Muscle of leg (tissue), 11 donors: Measurements from ENCODE around the gene UBTD1. TPM values are rescaled to one million over a fixed set of nuclear protein-coding genes. Genes with fewer than 3 reads are reported as not detected.

Source experiments
- DNase-seq: peaks from one replicate; pipeline ENCODE4 v3.0.0; 2013
- H3K27ac ChIP-seq: one replicate; pipeline ENCODE4 v1.5.1; 2013; ENCODE audit warnings: mild to moderate bottlenecking, low read length, control low read depth
- H3K27me3 ChIP-seq: one replicate; pipeline ENCODE4 v1.6.1; 2013; ENCODE audit warnings: low read length; ENCODE audit not compliant: control insufficient read depth, insufficient read depth
- H3K36me3 ChIP-seq: one replicate; pipeline ENCODE4 v1.6.1; 2013; ENCODE audit warnings: low read length; ENCODE audit not compliant: control insufficient read depth, insufficient read depth
- H3K4me1 ChIP-seq: one replicate; pipeline ENCODE4 v1.6.1; 2013; ENCODE audit warnings: low read length; ENCODE audit not compliant: control insufficient read depth, insufficient read depth
- H3K4me3 ChIP-seq: one replicate; pipeline ENCODE4 v1.5.1; 2013; ENCODE audit warnings: low read length, control low read depth
- H3K9me3 ChIP-seq: replicated peaks from 2 replicates; pipeline ENCODE4 v1.6.1; 2013; ENCODE audit warnings: low read depth, low read length; ENCODE audit not compliant: control insufficient read depth
- WGBS: methylation state at CpG from one replicate; pipeline ENCODE4 v1.1.5; 2013; ENCODE audit warnings: missing lambda C conversion rate; ENCODE audit not compliant: insufficient coverage; 5-methylcytosine and 5-hydroxymethylcytosine counted together
- polyA plus RNA-seq, 8 donors: library from polyadenylated mRNA; unstranded; fragments of 120-200 nt; gene quantifications; one replicate each; pipeline versions ENCODE4 v1.2.1 to v1.2.3, GENCODE V29; 2013; ENCODE audit warnings: inconsistent platforms in 1 of 8, low replicate concordance in 1 of 8; ENCODE audit not compliant: insufficient read length in 8 of 8, insufficient read depth in 1 of 8
- total RNA-seq: library from RNA; stranded (reverse); fragments of 120-200 nt; gene quantifications from one replicate; pipeline ENCODE4 v1.2.4, GENCODE V29; 2013

UBTD1 gene
- total and polyA plus RNA-seq, 9 donors: 10.6 to 18.9 (median 14.1) TPM

DNA sequence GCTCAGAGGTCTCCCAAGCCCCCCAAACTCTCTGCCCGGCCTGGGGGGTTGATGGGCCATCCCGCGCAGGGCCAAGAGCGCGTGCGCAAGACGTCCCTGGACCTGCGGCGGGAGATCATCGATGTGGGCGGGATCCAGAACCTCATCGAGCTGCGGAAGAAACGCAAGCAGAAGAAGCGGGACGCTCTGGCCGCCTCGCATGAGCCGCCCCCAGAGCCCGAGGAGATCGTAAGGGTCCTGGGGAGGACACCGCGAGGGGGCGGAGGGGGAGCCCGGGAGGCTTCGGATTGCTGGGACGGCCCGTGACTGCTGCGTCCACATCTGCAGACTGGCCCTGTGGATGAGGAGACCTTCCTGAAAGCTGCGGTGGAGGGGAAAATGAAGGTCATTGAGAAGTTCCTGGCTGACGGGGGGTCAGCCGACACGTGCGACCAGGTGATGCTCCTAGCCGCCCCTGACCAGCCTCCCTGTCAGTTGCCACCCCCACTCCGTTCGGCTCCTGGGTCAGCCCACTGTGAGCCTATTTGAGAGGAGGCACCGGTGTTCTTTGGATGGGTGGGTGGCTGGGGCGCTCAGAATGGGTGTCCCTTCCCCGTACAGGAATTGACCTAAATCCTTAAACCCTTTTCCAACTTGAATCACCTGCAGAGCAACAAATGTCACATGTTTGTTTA is 79.6 kb downstream of the UBTD1 start:
- peaks cover 14% of the 10 kb centered on the region for H3K4me1 ChIP-seq
- H3K9me3 ChIP-seq: no peaks in the 10 kb centered on the region
- no peak for DNase-seq
- H3K4me3 ChIP-seq: no peak overlapping the region
- H3K27ac ChIP-seq: no peak overlapping the region
- no peaks in the 10 kb centered on the region for H3K36me3 ChIP-seq
- peaks cover 4% of the 10 kb centered on the region for H3K27me3 ChIP-seq
- WGBS: 57% methylated on average over 34 of the region's 40 CpGs

DNA sequence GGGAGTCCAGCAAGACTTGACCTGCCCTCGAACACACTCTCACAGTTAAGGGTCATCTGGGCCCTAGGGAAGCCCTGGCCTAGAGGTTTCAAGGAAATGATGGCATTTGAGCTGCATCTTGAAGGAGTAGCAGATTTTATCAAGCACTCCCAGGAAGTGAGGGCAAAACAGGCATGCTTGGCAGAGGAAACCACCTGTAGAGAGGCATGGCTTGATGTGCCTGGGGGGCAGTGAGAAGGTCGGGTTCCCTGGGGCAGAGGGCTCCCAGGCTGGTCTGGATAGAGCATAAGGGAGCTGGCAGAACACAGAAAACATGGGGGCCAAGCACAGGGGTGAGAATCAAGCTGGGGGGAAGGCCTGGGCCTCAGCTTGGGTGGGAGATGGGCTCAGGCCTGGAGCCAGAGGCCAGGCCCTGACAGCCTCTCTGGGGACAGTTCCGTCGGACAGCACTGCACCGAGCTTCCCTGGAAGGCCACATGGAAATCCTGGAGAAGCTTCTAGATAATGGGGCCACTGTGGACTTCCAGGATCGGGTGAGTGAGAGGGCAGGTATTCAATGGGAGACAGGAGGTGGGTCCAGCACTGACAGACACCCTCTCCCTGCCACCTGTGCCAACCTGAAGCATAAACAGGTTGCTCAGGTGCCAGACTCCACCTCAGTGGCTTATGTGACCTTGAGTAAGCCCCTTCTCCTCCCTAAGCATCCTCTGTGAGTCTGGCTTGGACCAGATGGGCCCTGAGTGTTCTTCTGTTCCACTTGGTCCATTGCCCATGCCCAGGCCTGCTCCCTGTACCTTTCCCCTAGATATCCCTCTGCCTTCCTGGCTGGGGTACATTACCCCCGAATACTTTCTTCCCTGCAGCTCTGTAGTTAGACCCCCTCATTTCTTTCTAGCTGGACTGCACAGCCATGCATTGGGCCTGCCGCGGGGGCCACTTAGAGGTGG is 82.0 kb downstream of the UBTD1 start:
- no peaks in the 10 kb centered on the region for H3K9me3 ChIP-seq
- WGBS: 61% methylated on average over 5 of the region's 9 CpGs
- peaks cover 11% of the 10 kb centered on the region for H3K4me1 ChIP-seq
- H3K27me3 ChIP-seq: peaks cover 4% of the 10 kb centered on the region
- DNase-seq: no peak
- H3K4me3 ChIP-seq: no peak overlapping the region
- no peak overlapping the region for H3K27ac ChIP-seq
- H3K36me3 ChIP-seq: no peaks in the 10 kb centered on the region

DNA sequence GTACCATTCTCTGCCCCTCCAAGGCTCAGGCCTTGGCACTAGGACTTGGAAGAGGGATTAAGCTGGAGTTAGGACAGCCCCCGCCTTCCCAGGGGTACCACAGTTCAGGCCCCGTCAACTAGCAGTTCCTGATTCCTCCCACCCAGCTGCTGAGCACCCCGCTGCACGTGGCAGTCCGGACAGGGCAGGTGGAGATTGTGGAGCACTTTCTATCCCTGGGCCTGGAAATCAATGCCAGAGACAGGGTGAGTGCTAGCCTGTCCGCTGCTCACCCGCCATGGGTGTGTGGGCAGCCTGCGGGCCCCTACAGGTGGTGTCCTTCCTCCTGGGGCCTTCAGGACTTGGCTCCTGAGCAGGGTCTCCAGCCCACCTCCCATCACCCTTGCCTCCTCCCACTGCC is 83.4 kb downstream of the UBTD1 start:
- Histone ChIP-seq H3K4me1 (peaks cover 11% of the 10 kb centered on the region), H3K27ac (no peak overlapping the region), H3K4me3 (no peak overlapping the region), H3K36me3 (no peaks in the 10 kb centered on the region), H3K9me3 (no peaks in the 10 kb centered on the region), H3K27me3 (peaks cover 4% of the 10 kb centered on the region)
- DNase-seq: no peak
- 90% methylated on average over 4 of the region's 8 CpGs for WGBS

DNA sequence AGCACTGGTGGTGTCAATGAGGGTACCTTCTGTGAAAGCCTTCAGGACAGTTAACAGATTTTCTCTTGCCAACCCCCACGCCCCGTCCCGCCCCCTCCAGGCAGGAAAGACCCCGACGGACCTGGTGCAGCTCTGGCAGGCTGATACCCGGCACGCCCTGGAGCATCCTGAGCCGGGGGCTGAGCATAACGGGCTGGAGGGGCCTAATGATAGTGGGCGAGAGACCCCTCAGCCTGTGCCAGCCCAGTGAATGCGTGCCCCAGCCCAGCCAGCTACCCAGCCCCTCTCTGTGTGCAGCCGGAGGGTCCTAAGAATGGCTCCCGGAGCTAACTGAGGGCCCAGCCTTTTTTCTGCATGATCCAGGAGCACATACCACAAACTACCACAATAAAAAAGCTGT is 84.8 kb downstream of the UBTD1 start:
- H3K4me1 ChIP-seq: peaks cover 11% of the 10 kb centered on the region
- no peak overlapping the region for H3K4me3 ChIP-seq
- WGBS: 89% methylated on average over 12 of the region's 13 CpGs
- no peaks in the 10 kb centered on the region for H3K36me3 ChIP-seq
- no peak overlapping the region for H3K27ac ChIP-seq
- no peaks in the 10 kb centered on the region for H3K9me3 ChIP-seq
- DNase-seq: no peak
- peaks cover 3% of the 10 kb centered on the region for H3K27me3 ChIP-seq

DNA sequence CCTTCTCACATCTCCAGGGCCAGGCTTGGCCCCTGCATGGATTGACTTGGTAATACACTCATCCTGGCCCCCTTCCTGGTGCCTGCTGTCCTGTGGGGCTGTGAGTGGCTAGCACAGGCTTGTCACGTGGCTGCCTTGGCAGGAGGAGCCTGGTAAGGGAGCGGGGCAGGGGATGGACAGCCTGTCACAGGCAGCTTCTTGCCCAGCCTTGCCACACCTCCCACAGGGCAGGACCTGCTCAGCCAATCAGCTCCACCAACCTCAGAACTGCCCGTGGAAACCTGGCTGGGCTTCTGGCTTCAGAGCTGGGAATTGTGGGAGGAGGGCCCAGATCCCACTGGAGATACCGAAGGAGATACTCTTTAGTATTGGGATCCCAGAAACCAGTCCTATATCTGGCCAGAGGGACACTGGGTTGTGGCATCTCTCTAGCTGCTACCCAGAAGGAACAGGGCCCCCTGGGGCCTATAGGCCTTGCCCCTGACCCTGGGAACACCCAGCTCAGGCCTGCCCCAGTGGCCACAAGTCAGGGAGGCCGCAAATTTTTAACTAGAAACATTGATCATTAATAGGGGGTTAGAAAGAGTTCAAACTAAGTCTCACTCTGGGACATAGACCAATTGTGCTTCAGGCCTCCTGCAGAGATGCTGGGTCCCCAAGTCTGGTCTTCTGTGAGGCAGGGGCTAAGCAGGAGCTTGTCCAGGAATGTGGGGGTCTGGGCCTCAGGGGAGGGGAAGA is 85.5 kb downstream of the UBTD1 start, which contains the start of gene HOGA1:
TSS of gene HOGA1 (plus strand) at position 330 of the 738 bp plus-strand sequence. CDS start at position 645, 315 bp downstream.
- Histone ChIP-seq H3K27ac (peak within 1 kb of the TSS; percentile 6), H3K27me3 (no peaks in the 10 kb centered on the region), H3K36me3 (no peaks in the 10 kb centered on the region), H3K4me1 (peaks cover 14% of the 10 kb centered on the region), H3K9me3 (no peaks in the 10 kb centered on the region), H3K4me3 (no peak within 1 kb of the TSS)
- DNase-seq: peak; percentile 81
- 33% methylated on average over 1 of the region's 5 CpGs for WGBS

DNA sequence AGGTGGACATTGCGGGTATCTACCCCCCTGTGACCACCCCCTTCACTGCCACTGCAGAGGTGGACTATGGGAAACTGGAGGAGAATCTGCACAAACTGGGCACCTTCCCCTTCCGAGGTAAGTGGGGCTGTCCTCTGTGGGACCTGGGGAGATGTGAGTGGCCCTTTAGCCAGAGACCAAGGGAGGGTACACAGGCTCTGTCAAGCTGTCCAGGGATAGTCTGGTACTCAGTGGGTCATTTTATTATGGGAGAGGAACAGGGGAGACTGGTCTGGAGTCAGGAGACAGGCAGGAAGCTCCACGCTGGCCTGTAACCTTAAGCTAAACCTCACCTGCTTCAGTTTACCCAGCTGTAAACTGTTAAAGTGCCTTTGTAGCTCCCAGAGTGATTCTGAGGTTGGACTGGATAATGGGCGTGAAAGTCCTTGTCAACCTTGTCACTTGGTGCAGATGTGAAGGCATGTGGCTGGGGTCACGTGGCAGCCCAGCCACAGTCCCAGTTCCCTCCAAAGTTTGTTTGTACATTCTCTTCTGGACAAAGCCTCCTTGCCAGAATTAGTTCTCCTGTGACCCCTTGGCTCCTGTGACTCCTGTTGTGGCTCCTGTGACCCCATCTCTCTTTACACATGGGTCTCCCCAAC is 86.2 kb downstream of the UBTD1 start:
- 77% methylated on average over 3 of the region's 5 CpGs for WGBS
- Histone ChIP-seq H3K27ac (no peak overlapping the region), H3K9me3 (no peaks in the 10 kb centered on the region), H3K27me3 (no peaks in the 10 kb centered on the region), H3K4me3 (no peak overlapping the region), H3K4me1 (peaks cover 15% of the 10 kb centered on the region), H3K36me3 (no peaks in the 10 kb centered on the region)
- DNase-seq: no peak

DNA sequence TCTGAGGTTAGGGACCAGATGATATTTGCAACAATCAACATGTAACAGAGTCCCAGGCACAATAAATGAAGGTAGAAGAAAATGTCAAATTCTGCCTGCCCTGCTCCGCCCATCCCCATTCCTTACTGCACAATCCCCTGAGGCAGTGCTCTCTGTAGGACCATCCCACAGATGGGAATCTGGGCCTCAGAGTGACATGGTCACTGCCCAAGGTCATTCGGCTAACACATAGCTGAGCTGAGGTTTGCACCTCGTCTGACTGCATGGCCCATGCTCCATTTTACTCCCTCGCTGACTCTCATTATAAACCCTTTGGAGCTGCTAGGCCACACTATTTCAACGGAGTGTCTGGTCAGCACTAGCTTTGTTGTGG is 86.7 kb downstream of the UBTD1 start:
- no peaks in the 10 kb centered on the region for H3K36me3 ChIP-seq
- H3K27me3 ChIP-seq: no peaks in the 10 kb centered on the region
- H3K9me3 ChIP-seq: no peaks in the 10 kb centered on the region
- no peak overlapping the region for H3K4me3 ChIP-seq
- no peak for DNase-seq
- H3K27ac ChIP-seq: no peak overlapping the region
- H3K4me1 ChIP-seq: peaks cover 15% of the 10 kb centered on the region
- WGBS: 89% methylated on average over 3 of the region's 5 CpGs

DNA sequence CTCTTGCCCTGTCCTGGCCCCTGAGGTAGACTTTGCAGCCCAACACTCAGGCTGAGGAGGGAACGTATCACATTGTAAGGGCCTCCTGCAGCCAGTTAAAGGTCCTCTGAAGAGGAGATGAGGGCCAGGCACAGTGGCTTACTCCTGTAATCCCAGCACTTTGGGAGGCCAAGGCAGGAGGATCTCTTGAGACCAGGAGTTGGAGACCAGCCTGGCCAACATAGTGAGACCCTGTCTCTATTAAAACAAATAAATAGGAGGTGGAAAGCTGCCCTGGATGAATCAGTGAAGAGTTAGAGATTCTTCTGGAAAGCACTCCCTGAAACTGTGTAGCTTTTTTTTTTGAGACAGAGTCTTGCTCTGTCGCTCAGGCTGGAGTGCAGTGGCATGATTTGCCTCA is 88.5 kb downstream of the UBTD1 start:
- WGBS: 75% methylated on average over 1 of the region's 2 CpGs
- DNase-seq: no peak
- Histone ChIP-seq H3K4me1 (peaks cover 20% of the 10 kb centered on the region), H3K9me3 (no peaks in the 10 kb centered on the region), H3K4me3 (no peak overlapping the region), H3K27ac (no peak overlapping the region), H3K36me3 (no peaks in the 10 kb centered on the region), H3K27me3 (no peaks in the 10 kb centered on the region)

DNA sequence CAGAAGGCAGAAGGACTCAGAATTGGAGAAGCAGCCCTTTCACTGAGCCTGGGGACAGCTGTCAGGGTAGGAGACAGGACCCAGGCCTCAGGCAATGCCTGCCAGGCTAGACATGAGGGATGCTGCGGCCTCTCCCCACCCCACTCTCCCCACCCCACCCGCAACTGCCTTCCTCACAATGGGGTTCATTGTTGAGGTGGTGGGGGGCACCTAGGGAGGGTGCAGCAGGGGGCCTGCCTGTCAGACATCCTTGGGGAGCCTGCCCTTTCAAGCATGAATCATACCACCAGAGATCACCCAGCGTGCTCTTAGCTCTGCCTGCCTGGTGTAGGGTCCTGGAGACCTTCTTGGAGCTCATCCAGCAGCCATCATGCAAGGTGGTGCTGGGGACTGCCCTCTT is 90.8 kb downstream of the UBTD1 start, which contains the start of gene C10orf62:
TSS of gene C10orf62 (plus strand) at position 243 of the 400 bp plus-strand sequence. CDS start 177 bp downstream, outside the sequence.
- DNase-seq: no peak
- no peaks in the 10 kb centered on the region for H3K9me3 ChIP-seq
- peaks cover 11% of the 10 kb centered on the region for H3K4me1 ChIP-seq
- whole genome bisulfite sequencing: no CpG with 5 or more reads among the region's 3 CpGs
- no peak within 1 kb of the TSS for H3K4me3 ChIP-seq
- H3K27me3 ChIP-seq: no peaks in the 10 kb centered on the region
- H3K27ac ChIP-seq: no peak within 1 kb of the TSS
- H3K36me3 ChIP-seq: no peaks in the 10 kb centered on the region
